ENCODE data around the gene NDUFA7. TPM values are rescaled to one million over a fixed set of nuclear protein-coding genes. Genes with fewer than 3 reads are reported as not detected.

The NDUFA7 gene
- total RNA-seq, 2 donors from 2014 or later: 24.4 to 31.9 TPM

Other genes starting within 250 kb of the NDUFA7 start
- gene FBN3, start 171.8 kb downstream of the NDUFA7 start, total RNA-seq: not detected
- gene CERS4, start 112.0 kb downstream of the NDUFA7 start, total RNA-seq: 10 to 100 TPM; 12.2 to 22.1 TPM
- 10 to 100 TPM; 21.1 to 27.4 TPM for gene CD320, start 13.0 kb downstream of the NDUFA7 start, total RNA-seq
- gene RPS28, start 121 bp upstream of the NDUFA7 start, total RNA-seq: 1,000 to 10,000 TPM; 3,190 to 3,198 TPM
- gene KANK3, start 21.9 kb upstream of the NDUFA7 start, total RNA-seq: 1 to 10 TPM; 2.6 to 2.9 TPM
- not detected for gene ANGPTL4, start 42.8 kb upstream of the NDUFA7 start, total RNA-seq
- 10 to 100 TPM; 81.6 to 90.1 TPM for gene RAB11B, start 69.0 kb upstream of the NDUFA7 start, total RNA-seq
- 100 to 1,000 TPM in 1 of 2 donors, 10 to 100 TPM in 1; 26.9 to 108 TPM for gene MARCHF2, start 91.9 kb upstream of the NDUFA7 start, total RNA-seq
- gene HNRNPM, start 123.6 kb upstream of the NDUFA7 start, total RNA-seq: 100 to 1,000 TPM; 248 to 259 TPM
- gene PRAM1, start 181.3 kb upstream of the NDUFA7 start, total RNA-seq: 1 to 10 TPM; 5.2 to 7.4 TPM
- gene ZNF414, start 192.8 kb upstream of the NDUFA7 start, total RNA-seq: 10 to 100 TPM; 45.1 to 46.2 TPM